PC-9 (cell line): Measurements from ENCODE around the gene LTC4S. TPM values are rescaled to one million over a fixed set of nuclear protein-coding genes. Genes with fewer than 3 reads are reported as not detected.

Source experiments
- BruUV-seq: library from RNA; stranded (reverse); fragments of 400-500 nt; replicated peaks from 2 replicates; lab custom pipeline; 2021; lab: Mats Ljungman, UMichigan
- CTCF ChIA-PET: fragments of 300-600 bp; sonication (Branson Sonifier 250); formaldehyde crosslinking; loops from one replicate; lab custom pipeline; 2022; ENCODE audit warnings: antibody characterized with exemption; lab: Charles Lee
- POLR2A ChIA-PET: fragments of 300-600 bp; sonication (Branson Sonifier 250); formaldehyde crosslinking; loops from one replicate; lab custom pipeline; 2022; ENCODE audit warnings: antibody characterized with exemption; ENCODE audit not compliant: unreplicated experiment; lab: Charles Lee
- DNase-seq, 2 experiments: peaks; one replicate each; pipeline versions ENCODE4 v3.0.0 to v3.0.0-alpha.2; 2015 to 2022; ENCODE audit warnings: mixed read lengths in 1 of 2
- H2AFZ ChIP-seq: fragments of 200-600 bp; sonication (generic); 2 replicates; pipeline ENCODE4 v1.8.1; 2017; ENCODE audit warnings: antibody characterized with exemption
- H3F3A ChIP-seq: fragments of 200-600 bp; sonication (generic); 2 replicates; pipeline ENCODE4 v1.8.1; 2017; ENCODE audit warnings: antibody characterized with exemption, mild to moderate bottlenecking, low read depth; ENCODE audit not compliant: insufficient read depth
- H3K27ac ChIP-seq: fragments of 200-600 bp; sonication (generic); 2 replicates; pipeline ENCODE4 v1.6.1; 2016; ENCODE audit warnings: mixed run types
- H3K27me3 ChIP-seq: fragments of 200-600 bp; sonication (generic); 2 replicates; pipeline ENCODE4 v1.6.1; 2016; ENCODE audit warnings: low read depth, mixed run types; ENCODE audit not compliant: insufficient read depth
- H3K36me3 ChIP-seq: fragments of 200-600 bp; sonication (generic); 2 replicates; pipeline ENCODE4 v1.6.1; 2016; ENCODE audit warnings: low read depth, mixed run types
- H3K4me1 ChIP-seq: fragments of 200-600 bp; sonication (generic); replicated peaks from 2 replicates; pipeline ENCODE4 v1.6.1; 2016; ENCODE audit warnings: mixed run types; ENCODE audit not compliant: insufficient read depth
- H3K4me2 ChIP-seq: fragments of 200-600 bp; sonication (generic); 2 replicates; pipeline ENCODE4 v1.6.1; 2017; ENCODE audit warnings: mixed run types
- H3K4me3 ChIP-seq: fragments of 200-600 bp; sonication (generic); 2 replicates; pipeline ENCODE4 v1.6.1; 2016; ENCODE audit warnings: mixed run types
- H3K79me2 ChIP-seq: fragments of 200-600 bp; sonication (generic); 2 replicates; pipeline ENCODE4 v1.6.1; 2017; ENCODE audit warnings: low read depth, mixed run types
- H3K9me2 ChIP-seq: fragments of 200-600 bp; sonication (generic); 2 replicates; pipeline ENCODE4 v1.8.1; 2017; ENCODE audit warnings: mild to moderate bottlenecking; ENCODE audit not compliant: insufficient read depth
- H3K9me3 ChIP-seq: fragments of 200-600 bp; sonication (generic); 2 replicates; pipeline ENCODE4 v1.8.1; 2016; ENCODE audit warnings: low read depth; ENCODE audit not compliant: insufficient read depth
- H4K20me1 ChIP-seq: fragments of 200-600 bp; sonication (generic); 2 replicates; pipeline ENCODE4 v1.8.1; 2017; ENCODE audit not compliant: insufficient read depth
- CTCF ChIP-seq: fragments of 200-600 bp; sonication (generic); conservative IDR thresholded peaks from 2 replicates; pipeline ENCODE4 v1.6.1; 2017; ENCODE audit warnings: mixed run types, antibody characterized with exemption, mild to moderate bottlenecking, moderate library complexity
- EZH2 ChIP-seq: fragments of 200-600 bp; sonication (generic); IDR thresholded peaks from 2 replicates; pipeline ENCODE4 v1.8.0; 2017; ENCODE audit warnings: antibody characterized with exemption, low read depth
- intact Hi-C: fragments of 100-400 bp; cut with micrococcal nuclease; formaldehyde crosslinking; loops from one replicate; pipeline ENCODE4 v1.10.0; 2022; ENCODE audit not compliant: unreplicated experiment
- total RNA-seq: library from RNA; stranded (reverse); gene quantifications from 2 replicates; pipeline ENCODE4 v1.2.3, GENCODE V29; 2021

Gene LTC4S
- total RNA-seq, 1 experiment from 2014 or later: 9.7 TPM

- POLR2A ChIA-PET: no interaction called here
- TF ChIP-seq CTCF: no peak
- DNase-seq: no peak
- Histone ChIP-seq H3K4me3 (no peak overlapping the region), H3K9me3 (no peaks in the 10 kb centered on the region), H3K9me2 (no peaks in the 10 kb centered on the region), H3K4me1 (no peaks in the 10 kb centered on the region), H3K36me3 (0 out of 2 replicates have a peak, but pooled peaks cover 4% of the 10 kb centered on the region), H2AFZ (no peak overlapping the region), H3K27me3 (no peaks in the 10 kb centered on the region), H3K4me2 (no peak overlapping the region), H4K20me1 (no peaks in the 10 kb centered on the region), H3F3A (no peaks in the 10 kb centered on the region), H3K27ac (no peak overlapping the region), H3K79me2 (no peaks in the 10 kb centered on the region)
- BruUV-seq: no TSS peak
- intact Hi-C loops: no loop called here
- CTCF ChIA-PET: no interaction called here
Measured at GRCh38 chr5:179776411-179776938, 17.3 kb upstream of the LTC4S start.

- Histone ChIP-seq H2AFZ (no peak overlapping the region), H3K4me1 (no peaks in the 10 kb centered on the region), H3K9me3 (no peaks in the 10 kb centered on the region), H3K27ac (no peak overlapping the region), H3K4me3 (no peak overlapping the region), H3F3A (no peaks in the 10 kb centered on the region), H3K27me3 (no peaks in the 10 kb centered on the region), H3K4me2 (no peak overlapping the region), H3K79me2 (no peaks in the 10 kb centered on the region), H4K20me1 (no peaks in the 10 kb centered on the region), H3K9me2 (no peaks in the 10 kb centered on the region), H3K36me3 (no peaks in the 10 kb centered on the region)
- ChIA-PET POLR2A (interaction anchor here (0.6 kb wide), 1 partner anchor 536 kb away, joined by 4 read pairs; no protein-coding TSS in a partner anchor), CTCF (no interaction called here)
- intact Hi-C loops: no loop called here
- no peak for DNase-seq
- BruUV-seq: no TSS peak
- no peak for TF ChIP-seq CTCF
- TF ChIP-seq EZH2: no peak
Measured at GRCh38 chr5:179777456-179777855, 16.3 kb upstream of the LTC4S start.

- H3K9me3 ChIP-seq: no peaks in the 10 kb centered on the region
- H3K27ac ChIP-seq: no peak overlapping the region
- no peaks in the 10 kb centered on the region for H3K79me2 ChIP-seq
- TF ChIP-seq CTCF (no peak), EZH2 (no peak)
- H2AFZ ChIP-seq: no peak overlapping the region
- no peaks in the 10 kb centered on the region for H3F3A ChIP-seq
- ChIA-PET CTCF (no interaction called here), POLR2A (interaction anchor here (0.7 kb wide), 1 partner anchor 41 kb away, joined by 3 read pairs; no protein-coding TSS in a partner anchor)
- intact Hi-C loops: no loop called here
- no peaks in the 10 kb centered on the region for H3K9me2 ChIP-seq
- H3K4me1 ChIP-seq: no peaks in the 10 kb centered on the region
- no peak for DNase-seq
- H3K36me3 ChIP-seq: no peaks in the 10 kb centered on the region
- H3K4me2 ChIP-seq: no peak overlapping the region
- BruUV-seq: no TSS peak
- no peaks in the 10 kb centered on the region for H3K27me3 ChIP-seq
- no peaks in the 10 kb centered on the region for H4K20me1 ChIP-seq
- H3K4me3 ChIP-seq: no peak overlapping the region
Measured at GRCh38 chr5:179777909-179778308, 15.9 kb upstream of the LTC4S start.
